GM18870 (cell line): ENCODE measurements around the gene SELENOM.

Source experiments
- ATAC-seq: cut with Tn5 transposase; IDR thresholded peaks from one replicate; pipeline ENCODE4 v1.9.1; 2021; ENCODE audit warnings: moderate library complexity; ENCODE audit not compliant: unreplicated experiment

The SELENOM gene

DNA sequence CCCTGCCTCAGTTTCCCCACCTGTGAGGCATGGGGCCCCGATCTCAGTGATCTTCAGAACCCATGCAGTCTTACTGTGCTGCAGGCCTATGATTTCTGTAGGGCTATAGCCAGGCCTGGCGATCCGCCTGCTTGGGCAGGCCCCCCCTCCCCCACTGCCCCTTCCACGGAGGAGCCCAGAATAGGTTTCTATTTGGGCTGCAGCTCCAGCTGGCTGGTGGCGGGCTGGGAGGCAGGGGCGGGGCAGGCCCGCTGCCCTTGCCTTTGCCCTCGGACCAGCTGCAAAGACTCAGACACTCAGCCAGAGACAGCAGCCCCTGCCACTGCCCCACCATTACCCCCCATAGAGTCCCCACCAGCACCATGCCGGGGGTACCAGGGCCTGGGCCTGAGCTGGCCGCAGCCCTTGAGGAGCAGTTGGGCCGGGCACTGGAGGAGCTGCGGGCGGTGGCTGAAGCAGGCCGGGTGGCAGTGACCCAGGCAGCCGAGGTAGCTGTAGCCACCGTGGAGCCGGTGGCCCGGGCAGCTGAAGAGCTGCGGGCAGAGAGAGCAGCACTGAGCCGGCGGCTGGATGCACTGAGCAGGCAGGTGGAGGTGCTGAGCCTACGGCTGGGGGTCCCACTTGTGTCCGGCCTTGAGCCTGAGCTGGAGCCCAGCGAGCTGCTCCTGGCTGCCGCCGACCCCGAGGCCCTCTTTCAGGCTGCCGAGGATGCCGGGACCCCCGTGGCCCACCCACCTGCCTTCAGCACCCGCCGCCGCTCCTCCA is 14.1 kb downstream of the SELENOM start:
- no peak for ATAC-seq

DNA sequence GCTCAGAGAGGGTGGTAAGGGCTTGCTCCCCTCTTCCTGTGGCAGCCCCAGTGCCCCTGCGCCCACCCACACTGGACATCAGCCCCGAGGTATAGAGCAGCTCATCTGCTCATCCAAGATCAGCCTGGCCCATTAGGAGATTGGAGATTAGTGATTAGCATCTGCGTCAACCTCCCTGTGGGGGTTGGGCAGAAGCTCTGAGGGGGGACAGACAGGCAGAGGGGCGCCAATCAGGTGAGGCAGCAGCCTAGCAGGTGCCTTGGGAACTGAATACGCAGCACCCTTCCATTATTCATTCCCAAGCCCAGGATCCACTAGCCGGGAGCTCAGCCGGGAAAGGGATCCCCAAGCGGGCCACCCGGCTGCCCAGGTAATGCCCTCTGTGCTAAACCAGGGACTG is 15.2 kb downstream of the SELENOM start:
- no peak for ATAC-seq

DNA sequence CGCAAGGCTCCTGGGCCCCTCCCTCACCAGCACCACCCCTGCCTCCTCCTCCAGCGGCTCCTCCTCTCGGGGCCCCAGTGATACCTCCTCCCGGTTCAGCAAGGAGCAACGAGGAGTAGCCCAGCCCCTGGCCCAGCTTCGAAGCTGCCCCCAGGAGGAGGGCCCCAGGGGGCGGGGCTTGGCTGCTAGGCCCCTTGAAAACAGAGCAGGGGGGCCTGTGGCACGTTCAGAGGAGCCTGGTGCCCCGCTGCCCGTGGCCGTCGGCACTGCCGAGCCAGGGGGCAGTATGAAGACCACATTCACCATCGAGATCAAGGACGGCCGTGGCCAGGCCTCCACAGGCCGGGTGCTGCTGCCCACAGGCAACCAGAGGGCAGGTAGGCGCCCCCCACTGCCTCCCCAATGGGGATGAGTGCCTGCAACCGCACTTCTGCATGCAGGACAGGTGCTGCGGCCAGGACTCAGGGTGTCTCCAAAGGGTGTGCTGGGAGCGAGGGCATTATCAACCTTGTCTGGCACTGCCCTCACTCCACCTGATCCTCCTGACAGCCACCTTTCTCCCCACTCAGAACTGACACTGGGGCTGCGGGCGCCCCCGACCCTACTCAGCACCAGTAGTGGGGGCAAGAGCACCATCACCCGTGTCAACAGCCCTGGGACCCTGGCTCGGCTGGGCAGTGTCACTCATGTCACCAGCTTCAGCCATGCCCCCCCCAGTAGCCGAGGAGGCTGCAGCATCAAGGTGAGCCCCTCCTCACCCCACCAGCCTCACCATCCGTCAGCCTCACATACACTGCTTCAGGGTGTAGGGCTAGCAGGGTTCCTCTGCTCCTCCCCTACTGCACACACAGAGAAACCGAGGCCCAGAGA is 16.0 kb downstream of the SELENOM start:
- no peak for ATAC-seq

DNA sequence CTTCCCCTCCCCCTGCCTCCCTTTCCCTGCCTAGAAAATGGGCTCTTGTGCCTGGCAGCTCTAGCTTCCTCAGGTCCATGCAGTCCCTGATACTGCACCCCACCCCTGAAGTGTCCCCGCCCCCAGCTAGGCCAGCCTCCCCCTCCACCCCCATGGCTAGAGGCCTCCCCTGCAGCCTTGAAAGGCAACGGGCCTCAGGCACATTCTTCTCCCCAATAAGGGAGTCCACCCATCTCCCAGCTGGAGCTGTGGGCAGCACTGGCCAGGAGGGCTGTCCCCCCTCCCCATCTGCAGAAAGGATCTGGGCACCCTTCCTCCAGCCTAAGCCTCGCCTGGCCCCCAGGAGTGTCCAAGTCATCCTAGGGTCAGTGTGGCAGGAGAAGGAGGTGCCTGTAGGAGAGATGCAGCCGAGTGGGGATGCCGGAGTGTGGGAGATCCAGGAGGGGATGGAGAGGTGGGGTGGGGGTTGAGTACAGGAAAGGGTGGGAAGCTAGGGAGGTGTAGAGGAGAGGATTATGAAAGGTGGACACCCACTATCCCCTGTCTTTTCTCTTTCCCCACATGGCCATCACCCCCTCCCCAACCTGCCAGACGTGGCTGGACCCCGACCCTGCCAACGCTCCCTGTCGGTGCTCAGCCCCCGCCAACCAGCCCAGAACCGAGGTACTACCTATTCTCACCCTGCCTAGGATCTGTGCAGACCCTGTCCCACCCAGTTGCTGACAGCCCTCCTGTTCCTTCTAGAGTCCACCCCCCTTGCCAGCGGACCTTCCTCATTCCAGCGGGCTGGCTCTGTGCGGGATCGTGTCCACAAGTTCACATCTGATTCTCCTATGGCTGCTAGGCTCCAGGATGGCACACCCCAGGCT is 16.9 kb downstream of the SELENOM start:
- no peak for ATAC-seq

DNA sequence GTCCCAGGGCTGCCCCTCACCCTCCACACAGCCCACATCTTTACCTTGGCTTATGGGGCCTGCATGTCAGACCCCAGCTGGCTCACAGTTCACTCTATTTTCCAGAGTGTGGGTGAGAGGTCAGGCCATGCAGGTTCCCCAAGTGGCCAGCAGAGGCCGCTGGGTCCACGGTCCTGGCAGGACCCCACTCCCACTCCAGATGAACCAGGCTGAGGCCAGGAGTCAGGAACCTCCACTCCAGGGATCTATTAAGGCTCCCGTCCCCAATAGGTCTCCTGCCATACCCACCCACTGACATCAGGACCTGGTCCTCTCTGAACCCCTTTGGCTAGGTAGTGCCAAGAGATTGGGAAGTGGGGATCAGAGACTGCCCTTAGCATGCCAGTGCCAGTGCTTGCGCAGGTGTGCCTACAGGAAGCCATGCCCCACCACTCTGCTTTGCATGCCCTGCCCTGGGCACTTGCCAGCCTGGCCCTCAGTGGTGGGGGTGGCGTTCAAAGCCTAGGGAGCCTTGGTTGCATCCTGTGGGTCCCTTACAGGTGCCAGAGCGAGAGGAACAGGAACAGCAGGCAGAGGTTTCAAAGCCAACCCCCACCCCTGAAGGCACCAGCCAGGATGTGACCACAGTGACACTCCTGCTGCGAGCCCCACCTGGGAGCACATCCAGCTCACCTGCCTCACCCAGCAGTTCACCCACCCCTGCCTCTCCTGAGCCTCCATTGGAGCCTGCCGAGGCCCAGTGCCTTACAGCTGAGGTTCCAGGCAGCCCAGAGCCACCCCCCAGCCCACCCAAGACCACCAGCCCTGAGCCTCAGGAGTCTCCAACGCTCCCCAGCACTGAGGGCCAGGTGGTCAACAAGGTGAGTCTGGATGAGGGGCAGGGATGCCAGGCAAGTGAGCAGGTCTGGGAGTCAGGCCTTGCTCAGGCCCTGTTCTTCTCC is 17.9 kb downstream of the SELENOM start:
- no peak for ATAC-seq

DNA sequence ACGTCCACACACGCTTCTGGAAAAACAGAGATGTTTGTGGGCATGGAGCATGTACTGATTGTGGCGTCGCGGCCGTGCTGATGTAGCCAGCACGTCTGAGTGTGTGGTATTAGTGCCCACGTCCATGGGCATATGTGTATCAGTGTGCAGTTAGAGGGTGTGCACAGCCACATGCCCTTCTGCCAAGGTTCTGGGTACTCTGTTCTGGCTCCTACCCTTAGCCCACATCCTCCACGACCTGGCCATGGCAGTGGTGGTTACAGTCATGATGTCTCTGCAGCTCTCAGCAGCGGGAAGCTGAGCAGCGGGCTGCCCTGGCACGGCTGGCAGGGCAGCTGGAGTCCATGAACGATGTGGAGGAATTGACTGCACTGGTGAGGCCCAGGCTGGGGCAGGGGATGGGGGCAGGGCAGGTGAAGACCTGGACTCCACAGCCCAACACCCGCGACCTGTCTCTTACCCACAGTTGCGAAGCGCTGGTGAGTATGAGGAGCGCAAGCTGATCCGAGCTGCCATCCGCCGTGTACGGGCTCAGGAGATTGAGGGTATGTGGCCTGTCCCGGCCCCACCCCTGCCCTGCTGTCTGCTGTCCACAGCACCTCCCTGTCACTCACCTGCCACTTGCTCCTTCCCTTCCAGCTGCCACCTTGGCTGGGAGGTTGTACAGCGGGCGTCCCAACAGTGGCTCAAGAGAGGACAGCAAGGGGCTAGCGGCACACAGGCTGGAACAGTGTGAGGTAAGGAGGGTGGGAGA is 19.0 kb downstream of the SELENOM start:
- ATAC-seq: no peak

DNA sequence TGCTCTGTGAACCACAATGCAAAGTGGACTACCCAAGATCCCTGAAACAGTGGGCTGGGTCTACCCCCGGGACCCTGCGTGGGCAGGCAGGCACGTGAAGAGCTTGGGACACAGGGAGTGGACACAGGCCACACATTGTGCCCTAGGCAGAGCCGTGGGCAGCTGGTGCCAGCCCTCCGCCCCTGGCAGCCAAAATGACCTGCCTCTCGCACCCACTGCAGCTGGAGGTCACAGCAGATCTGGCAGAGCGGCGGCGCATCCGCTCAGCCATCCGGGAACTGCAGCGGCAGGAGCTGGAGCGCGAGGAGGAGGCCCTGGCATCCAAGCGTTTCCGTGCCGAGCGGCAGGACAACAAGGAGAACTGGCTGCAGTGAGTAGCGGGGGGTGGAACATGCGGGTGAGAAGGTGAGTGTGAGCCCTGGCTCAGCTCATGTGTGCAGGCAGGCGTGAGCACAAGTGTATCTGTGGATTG is 19.6 kb downstream of the SELENOM start:
- no peak for ATAC-seq

DNA sequence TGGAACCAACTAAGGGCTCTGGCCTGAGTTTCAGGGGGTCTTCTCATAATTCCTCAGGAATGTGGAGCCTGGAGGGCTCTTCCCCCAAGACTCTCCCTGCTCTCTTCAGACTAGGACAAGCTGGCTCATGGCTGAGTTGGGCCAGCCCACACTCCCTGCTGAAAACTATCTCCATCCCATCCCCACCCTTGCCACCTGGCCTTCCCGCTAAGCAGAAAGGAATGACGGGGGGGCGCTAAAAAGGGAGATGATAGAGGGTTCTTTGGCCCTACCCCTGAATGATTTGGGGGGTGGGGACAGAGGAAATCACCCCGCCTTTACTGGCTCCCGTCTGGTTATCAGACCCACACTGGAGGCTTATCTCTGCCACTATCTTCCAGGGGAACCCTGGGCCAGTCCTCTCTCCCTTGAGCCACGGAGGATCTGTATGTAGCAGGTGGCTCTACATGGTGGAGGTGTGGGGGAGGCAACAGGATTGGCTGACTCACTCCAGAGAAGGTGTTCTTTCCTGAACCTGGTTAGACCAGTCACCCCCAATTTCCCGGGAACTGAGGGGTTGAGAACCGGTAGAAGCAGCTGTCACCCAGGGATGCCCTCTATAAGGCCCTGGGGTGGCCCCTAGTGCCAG is 20.6 kb downstream of the SELENOM start:
- no peak for ATAC-seq

DNA sequence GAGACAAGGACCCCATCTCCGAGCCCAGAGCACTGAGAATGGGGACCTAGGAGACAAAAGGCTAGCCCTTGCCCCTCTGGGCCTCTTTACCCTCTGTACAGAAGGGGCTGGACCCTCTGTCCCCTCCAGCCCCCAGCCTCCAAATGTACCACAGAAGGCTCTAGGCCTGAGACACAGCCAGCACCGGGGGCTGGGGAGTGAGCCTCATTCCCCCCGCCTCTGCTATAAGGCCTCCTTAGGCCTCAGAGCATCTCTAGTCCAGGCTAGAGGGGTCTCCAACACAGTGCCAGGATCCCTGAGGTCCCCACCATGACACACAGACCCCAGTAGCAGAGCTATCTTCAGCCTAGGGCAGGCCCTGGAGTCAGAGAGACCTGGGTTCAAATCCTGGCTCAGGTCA is 21.4 kb downstream of the SELENOM start:
- no peak for ATAC-seq

DNA sequence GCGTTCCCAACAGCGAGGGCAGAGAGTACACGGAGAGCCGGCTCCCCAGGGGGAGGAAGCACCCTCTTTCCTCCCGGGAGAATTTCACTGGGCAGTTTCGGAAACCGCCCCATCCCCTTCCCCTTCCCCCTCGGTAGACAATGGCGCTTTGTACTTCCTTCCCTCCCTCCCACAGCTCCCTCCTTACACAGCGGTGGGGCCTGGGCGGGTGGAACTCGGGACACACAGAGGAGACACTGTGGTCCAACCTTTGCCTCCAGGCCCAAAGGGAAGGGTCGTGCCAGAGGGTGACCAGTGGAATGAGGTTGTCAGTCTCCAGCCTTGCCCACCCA is 21.9 kb downstream of the SELENOM start:
- no peak for ATAC-seq

DNA sequence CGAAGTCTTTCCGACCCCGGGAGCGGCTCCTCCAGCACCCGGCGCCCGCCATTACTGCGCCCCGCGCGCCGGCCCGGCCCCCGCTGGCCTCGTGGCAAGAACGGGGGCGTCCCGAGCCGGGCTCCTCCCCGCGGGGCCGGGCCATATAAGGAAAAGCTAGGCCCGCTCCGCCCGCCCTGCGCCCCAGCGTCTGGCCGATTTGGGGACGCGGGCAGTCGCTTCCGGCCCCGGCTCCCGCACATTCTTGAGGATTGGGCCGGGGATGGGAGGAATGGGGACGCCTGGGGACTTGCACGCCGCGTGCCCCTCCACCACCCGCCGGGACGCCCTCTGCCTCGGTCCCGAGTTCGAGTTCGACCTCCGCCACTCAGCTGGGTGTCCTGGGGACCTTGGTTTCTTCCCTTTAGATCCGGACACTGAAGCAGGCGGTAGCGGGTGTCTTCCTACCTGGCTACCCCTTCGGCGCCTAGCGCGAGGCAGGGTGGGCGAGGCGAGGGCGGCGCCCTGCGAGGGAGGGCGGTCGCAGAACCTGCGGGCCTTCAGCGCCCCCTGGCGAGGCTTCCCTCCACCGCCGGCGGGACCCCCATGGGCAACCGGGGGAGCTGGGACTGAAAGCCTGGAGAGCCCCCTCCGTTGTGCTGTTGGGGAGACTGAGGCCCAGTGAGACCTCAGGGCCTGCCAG is 22.4 kb downstream of the SELENOM start:
- ATAC-seq: no peak

DNA sequence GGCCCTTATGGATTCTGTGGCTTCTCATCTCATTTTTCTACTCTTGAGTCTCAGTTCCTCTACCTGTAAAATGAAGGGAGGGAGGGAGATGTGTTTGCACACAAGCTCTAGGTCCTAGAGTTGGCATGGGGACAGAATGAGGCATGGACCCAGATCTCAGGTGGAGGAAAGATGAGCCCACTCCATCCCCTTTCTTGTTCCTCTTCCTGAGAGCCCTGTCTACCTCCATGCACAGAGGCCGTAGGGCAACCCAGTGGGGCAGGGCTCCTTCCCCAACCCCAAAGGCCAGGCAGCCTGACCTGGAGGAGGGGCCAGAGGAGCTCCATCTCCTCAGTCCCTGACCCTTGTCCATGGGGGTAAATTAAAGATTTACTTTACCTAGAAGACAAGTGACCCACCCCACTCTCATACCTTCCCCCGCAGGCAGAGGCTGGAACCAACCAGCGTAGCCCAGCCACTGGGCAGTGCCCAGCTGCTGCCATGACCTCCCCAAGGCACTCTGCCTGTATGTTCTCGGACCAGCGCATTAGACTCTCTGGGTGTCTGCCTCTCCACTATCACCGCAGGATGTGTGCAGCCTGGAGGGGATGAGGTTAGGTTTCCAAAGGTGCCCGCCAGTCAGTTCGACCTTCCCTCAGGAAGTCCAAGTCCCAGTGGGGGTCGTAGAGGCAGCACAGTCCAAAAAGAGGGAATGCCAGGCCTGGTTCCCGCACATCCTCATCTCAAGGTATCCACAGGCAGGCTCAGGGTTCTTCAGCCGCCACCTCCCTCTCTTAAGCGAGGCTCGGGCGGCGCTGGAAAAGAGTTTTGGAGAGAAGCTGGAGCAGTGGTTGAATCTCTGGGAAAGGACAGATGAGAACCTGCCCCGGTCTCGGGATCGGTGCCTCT is 23.2 kb downstream of the SELENOM start:
- ATAC-seq: no peak

DNA sequence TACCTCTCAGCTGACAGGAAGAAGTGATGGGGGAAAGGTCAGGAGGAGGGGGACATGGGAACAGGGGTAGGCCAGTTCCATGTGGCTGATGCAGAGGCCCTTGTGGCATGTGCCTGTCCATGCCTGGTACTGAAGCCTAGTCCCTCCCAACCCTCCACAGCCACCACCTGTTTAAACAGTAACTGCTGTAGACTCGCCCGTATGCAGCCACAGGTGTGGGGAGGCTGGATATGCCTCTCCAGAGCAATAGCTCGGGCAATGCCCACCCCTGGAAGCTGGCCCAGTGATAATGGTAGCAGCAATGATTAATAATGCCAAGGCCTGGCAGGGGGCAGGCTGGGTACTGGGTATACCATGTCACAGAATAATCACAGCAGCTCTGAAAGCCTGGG is 24.0 kb downstream of the SELENOM start:
- no peak for ATAC-seq

DNA sequence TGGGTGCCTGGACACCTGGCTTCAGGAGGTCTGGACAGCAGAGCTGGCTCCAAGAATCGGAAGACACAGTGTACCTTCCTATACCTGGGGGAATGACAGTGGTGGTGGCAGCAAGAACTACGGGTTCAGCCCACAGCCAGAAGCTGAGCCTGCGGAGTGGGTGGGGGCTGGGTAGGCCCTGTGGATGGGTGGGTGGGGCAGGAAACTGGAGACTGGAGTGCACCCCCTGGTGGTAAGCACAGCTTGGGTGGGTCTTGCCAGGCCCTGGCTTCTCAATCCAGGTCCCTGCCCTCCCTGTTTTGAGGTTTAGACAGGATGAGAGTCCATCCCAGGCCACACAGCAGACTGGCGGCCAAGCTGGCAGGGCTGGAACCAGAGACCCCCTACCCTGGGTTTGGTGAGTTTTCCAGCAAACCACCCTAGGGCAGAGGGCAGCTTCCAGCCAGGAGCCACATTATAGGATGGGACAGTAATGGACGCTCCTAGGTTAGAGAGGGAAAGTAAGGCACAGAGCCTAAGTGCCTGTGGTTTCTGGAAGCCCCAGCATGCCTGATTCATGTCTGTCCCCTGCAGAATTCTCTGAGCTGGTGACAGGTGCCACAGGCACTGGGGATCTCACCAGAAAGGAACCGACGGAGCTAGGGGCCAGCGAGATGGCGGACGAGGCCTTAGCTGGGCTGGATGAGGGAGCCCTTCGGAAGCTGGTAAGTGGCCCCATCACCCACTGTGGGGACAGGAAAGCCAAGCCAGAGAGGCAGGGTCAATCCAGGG is 24.6 kb downstream of the SELENOM start:
- no peak for ATAC-seq

DNA sequence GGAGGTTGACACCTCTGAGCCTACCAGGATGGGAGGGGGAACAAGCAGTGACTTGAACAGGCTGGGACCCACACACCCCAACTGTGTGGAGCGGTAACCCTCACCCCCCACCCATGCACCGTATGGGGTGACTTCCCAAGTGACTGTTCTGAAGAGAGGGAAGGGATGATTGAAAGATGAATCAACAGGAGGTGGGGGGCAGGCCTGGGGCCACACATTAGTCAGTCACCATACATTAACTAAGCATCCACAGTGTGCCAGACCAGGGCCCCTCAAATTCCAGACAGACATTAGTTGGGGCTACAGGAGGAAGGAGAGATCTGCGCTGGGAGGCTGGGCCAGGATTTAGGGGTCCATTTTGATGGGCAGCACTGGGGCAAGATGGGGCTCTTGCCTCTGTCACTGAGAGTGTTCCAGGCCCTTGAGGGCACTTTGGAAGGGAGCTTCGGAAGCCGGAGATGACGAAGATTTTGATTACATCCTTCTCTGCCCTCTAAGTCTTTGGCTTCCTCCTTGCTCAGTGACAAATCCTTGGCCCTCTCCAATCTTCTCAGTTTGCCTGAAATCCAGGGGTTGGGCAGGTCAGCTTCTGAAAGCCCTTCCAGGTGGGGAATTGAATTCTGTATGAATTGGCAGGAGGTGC is 25.3 kb downstream of the SELENOM start:
- no peak for ATAC-seq
